ENCODE results near the gene B9D1.

GRCh38 chr17:19405114-19405513 lies 42.6 kb upstream of the B9D1 start:
- TF ChIP-seq NR3C1 (CRISPR knock-in tag; IDR thresholded peaks at IDR 0.05) (no peak), ZNF655 (CRISPR knock-in tag; IDR thresholded peaks at IDR 0.05) (no peak), BDP1 (IDR thresholded peaks at IDR 0.05; ENCODE audit: insufficient read depth, insufficient read length) (no peak), DPF2 (IDR thresholded peaks at IDR 0.05) (no peak), FOXM1 (IDR thresholded peaks at IDR 0.05; ENCODE audit: low read depth) (no peak), FOXM1 (CRISPR knock-in tag; IDR thresholded peaks at IDR 0.05; ENCODE audit: low read depth) (no peak), TAF1 (IDR thresholded peaks at IDR 0.05; ENCODE audit: control insufficient read depth, extremely low read depth, insufficient read depth, low read length, severe bottlenecking) (no peak), JUNB (CRISPR knock-in tag; conservative IDR thresholded peaks at IDR 0.05) (no peak)
- TF ChIP-seq, protein P1, sequence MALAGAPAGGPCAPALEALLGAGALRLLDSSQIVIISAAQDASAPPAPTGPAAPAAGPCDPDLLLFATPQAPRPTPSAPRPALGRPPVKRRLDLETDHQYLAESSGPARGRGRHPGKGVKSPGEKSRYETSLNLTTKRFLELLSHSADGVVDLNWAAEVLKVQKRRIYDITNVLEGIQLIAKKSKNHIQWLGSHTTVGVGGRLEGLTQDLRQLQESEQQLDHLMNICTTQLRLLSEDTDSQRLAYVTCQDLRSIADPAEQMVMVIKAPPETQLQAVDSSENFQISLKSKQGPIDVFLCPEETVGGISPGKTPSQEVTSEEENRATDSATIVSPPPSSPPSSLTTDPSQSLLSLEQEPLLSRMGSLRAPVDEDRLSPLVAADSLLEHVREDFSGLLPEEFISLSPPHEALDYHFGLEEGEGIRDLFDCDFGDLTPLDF (CRISPR knock-in tag; IDR thresholded peaks at IDR 0.05) = no peak
- TF ChIP-seq, protein P2, sequence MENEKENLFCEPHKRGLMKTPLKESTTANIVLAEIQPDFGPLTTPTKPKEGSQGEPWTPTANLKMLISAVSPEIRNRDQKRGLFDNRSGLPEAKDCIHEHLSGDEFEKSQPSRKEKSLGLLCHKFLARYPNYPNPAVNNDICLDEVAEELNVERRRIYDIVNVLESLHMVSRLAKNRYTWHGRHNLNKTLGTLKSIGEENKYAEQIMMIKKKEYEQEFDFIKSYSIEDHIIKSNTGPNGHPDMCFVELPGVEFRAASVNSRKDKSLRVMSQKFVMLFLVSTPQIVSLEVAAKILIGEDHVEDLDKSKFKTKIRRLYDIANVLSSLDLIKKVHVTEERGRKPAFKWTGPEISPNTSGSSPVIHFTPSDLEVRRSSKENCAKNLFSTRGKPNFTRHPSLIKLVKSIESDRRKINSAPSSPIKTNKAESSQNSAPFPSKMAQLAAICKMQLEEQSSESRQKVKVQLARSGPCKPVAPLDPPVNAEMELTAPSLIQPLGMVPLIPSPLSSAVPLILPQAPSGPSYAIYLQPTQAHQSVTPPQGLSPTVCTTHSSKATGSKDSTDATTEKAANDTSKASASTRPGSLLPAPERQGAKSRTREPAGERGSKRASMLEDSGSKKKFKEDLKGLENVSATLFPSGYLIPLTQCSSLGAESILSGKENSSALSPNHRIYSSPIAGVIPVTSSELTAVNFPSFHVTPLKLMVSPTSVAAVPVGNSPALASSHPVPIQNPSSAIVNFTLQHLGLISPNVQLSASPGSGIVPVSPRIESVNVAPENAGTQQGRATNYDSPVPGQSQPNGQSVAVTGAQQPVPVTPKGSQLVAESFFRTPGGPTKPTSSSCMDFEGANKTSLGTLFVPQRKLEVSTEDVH (IDR thresholded peaks at IDR 0.05; ENCODE audit: low read depth, partially characterized antibody) = no peak

Data from K562 (cell line).